Smooth muscle cell (in vitro differentiated cells): ENCODE results near the gene STAB1. TPM values are rescaled to one million over a fixed set of nuclear protein-coding genes. Genes with fewer than 3 reads are reported as not detected.

Experiments used
- DNase-seq: peaks from one replicate; lab custom pipeline; 2025; ENCODE audit not compliant: unreplicated experiment; lab: John Stamatoyannopoulos, UW
- H2AFZ ChIP-seq: fragments of 200-600 bp; sonication (generic); 2 replicates; pipeline ENCODE4 v1.6.0; 2016; ENCODE audit warnings: antibody characterized with exemption, low read depth, mild to moderate bottlenecking
- H3F3A ChIP-seq: fragments of 200-600 bp; sonication (generic); 2 replicates; pipeline ENCODE4 v1.6.0; 2017; ENCODE audit warnings: antibody characterized with exemption, low read depth
- H3K27ac ChIP-seq: fragments of 200-600 bp; sonication (generic); 2 replicates; pipeline ENCODE4 v1.5.1; 2016; ENCODE audit warnings: low read depth, mild to moderate bottlenecking
- H3K27me3 ChIP-seq: fragments of 200-600 bp; sonication (generic); 2 replicates; pipeline ENCODE4 v1.6.1; 2016; ENCODE audit warnings: low read depth, mild to moderate bottlenecking
- H3K36me3 ChIP-seq: fragments of 200-600 bp; sonication (generic); 2 replicates; pipeline ENCODE4 v1.5.1; 2016; ENCODE audit warnings: low read depth
- H3K4me1 ChIP-seq: fragments of 200-600 bp; sonication (generic); 2 replicates; pipeline ENCODE4 v1.5.1; 2016; ENCODE audit warnings: low read depth
- H3K4me2 ChIP-seq: fragments of 200-600 bp; sonication (generic); 2 replicates; pipeline ENCODE4 v1.6.0; 2016; ENCODE audit warnings: mild to moderate bottlenecking
- H3K4me3 ChIP-seq: fragments of 200-600 bp; sonication (generic); 2 replicates; pipeline ENCODE4 v1.5.1; 2016; ENCODE audit warnings: mild to moderate bottlenecking
- H3K79me2 ChIP-seq: fragments of 200-600 bp; sonication (generic); 2 replicates; pipeline ENCODE4 v1.6.0; 2016; ENCODE audit warnings: low read depth, mild to moderate bottlenecking
- H3K9ac ChIP-seq: fragments of 200-600 bp; sonication (generic); 2 replicates; pipeline ENCODE4 v1.6.0; 2016; ENCODE audit warnings: low read depth
- H3K9me3 ChIP-seq: fragments of 200-600 bp; sonication (generic); replicated peaks from 2 replicates; pipeline ENCODE4 v1.5.1; 2016; ENCODE audit warnings: low read depth
- H4K20me1 ChIP-seq: fragments of 200-600 bp; sonication (generic); 2 replicates; pipeline ENCODE4 v1.6.0; 2016; ENCODE audit warnings: low read depth
- WGBS: methylation state at CpG from one replicate; pipeline ENCODE4 v1.1.7; 2016; ENCODE audit warnings: low lambda C conversion rate; 5-methylcytosine and 5-hydroxymethylcytosine counted together
- polyA plus RNA-seq: library from polyadenylated mRNA; unstranded; fragments of >200 nt; fragmentation: Nextera tagmentation; extraction: Ambion mirVana; gene quantifications from 2 replicates; pipeline ENCODE4 v1.2.1, GENCODE V29; 2016
- total RNA-seq: library from RNA; depleted of rRNA; stranded (reverse); fragments of >200 nt; gene quantifications from 2 replicates; pipeline ENCODE4 v1.2.3, GENCODE V29; 2014
- TF ChIP-seq, protein P1 (sequence below): fragments of 200-600 bp; sonication (generic); IDR thresholded peaks from 2 replicates; pipeline ENCODE4 v1.5.1; 2017; ENCODE audit warnings: borderline replicate concordance, mild to moderate bottlenecking, antibody characterized with exemption; ENCODE audit not compliant: insufficient read depth, poor library complexity, severe bottlenecking

STAB1 gene
- total and polyA plus RNA-seq, 2 experiments from 2014 or later, result 0.22 to 0.25 TPM

GRCh38 chr3:52458770-52459545, 36.2 kb upstream of the STAB1 start:
- H4K20me1 ChIP-seq, result peaks cover 68% of the 10 kb centered on the region
- no peaks in the 10 kb centered on the region for H3F3A ChIP-seq
- peaks cover 78% of the 10 kb centered on the region for H3K79me2 ChIP-seq
- TF ChIP-seq, protein P1, sequence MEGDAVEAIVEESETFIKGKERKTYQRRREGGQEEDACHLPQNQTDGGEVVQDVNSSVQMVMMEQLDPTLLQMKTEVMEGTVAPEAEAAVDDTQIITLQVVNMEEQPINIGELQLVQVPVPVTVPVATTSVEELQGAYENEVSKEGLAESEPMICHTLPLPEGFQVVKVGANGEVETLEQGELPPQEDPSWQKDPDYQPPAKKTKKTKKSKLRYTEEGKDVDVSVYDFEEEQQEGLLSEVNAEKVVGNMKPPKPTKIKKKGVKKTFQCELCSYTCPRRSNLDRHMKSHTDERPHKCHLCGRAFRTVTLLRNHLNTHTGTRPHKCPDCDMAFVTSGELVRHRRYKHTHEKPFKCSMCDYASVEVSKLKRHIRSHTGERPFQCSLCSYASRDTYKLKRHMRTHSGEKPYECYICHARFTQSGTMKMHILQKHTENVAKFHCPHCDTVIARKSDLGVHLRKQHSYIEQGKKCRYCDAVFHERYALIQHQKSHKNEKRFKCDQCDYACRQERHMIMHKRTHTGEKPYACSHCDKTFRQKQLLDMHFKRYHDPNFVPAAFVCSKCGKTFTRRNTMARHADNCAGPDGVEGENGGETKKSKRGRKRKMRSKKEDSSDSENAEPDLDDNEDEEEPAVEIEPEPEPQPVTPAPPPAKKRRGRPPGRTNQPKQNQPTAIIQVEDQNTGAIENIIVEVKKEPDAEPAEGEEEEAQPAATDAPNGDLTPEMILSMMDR, result no peak
- H3K4me2 ChIP-seq, result no peak overlapping the region
- WGBS, result 96% methylated on average over 14 of the region's 14 CpGs
- H2AFZ ChIP-seq, result no peak overlapping the region
- no peak overlapping the region for H3K27ac ChIP-seq
- no peaks in the 10 kb centered on the region for H3K9me3 ChIP-seq
- no peak overlapping the region for H3K9ac ChIP-seq
- H3K36me3 ChIP-seq, result peaks cover 6% of the 10 kb centered on the region
- H3K27me3 ChIP-seq, result no peaks in the 10 kb centered on the region
- no peak for DNase-seq
- peaks cover 13% of the 10 kb centered on the region for H3K4me1 ChIP-seq
- H3K4me3 ChIP-seq, result no peak overlapping the region

- 90% methylated on average over 6 of the region's 6 CpGs for WGBS
- Histone ChIP-seq H3K9ac (no peak overlapping the region), H2AFZ (no peak overlapping the region), H3K4me2 (no peak overlapping the region), H3K27ac (no peak overlapping the region), H3K36me3 (peaks cover 6% of the 10 kb centered on the region), H3K79me2 (peaks cover 89% of the 10 kb centered on the region), H4K20me1 (peaks cover 93% of the 10 kb centered on the region), H3K4me3 (no peak overlapping the region), H3K9me3 (no peaks in the 10 kb centered on the region), H3F3A (no peaks in the 10 kb centered on the region), H3K4me1 (peaks cover 6% of the 10 kb centered on the region), H3K27me3 (no peaks in the 10 kb centered on the region)
- no peak for DNase-seq
- TF ChIP-seq, protein P1, result no peak
These were observed 33.3 kb upstream of the STAB1 start for GRCh38 chr3:52461874-52462273.

GRCh38 chr3:52463416-52463815, 31.7 kb upstream of the STAB1 start:
- 85% methylated on average over 5 of the region's 5 CpGs for WGBS
- DNase-seq, result no peak

More at GRCh38 chr3:52463416-52463815, 31.7 kb upstream of the STAB1 start:
- Histone ChIP-seq H3K27me3 (no peaks in the 10 kb centered on the region), H3K79me2 (peaks cover 88% of the 10 kb centered on the region), H4K20me1 (peaks cover 92% of the 10 kb centered on the region), H3K9me3 (no peaks in the 10 kb centered on the region), H3K27ac (no peak overlapping the region), H3K4me3 (no peak overlapping the region), H3K4me1 (no peaks in the 10 kb centered on the region), H3K36me3 (peaks cover 6% of the 10 kb centered on the region), H3F3A (no peaks in the 10 kb centered on the region), H3K4me2 (no peak overlapping the region), H2AFZ (no peak overlapping the region), H3K9ac (no peak overlapping the region)
- TF ChIP-seq, protein P1, result no peak
